ENCODE measurements around the gene USP3. TPM values are rescaled to one million over a fixed set of nuclear protein-coding genes. Genes with fewer than 3 reads are reported as not detected.

USP3 gene
- total and polyA plus RNA-seq, 11 donors: 7.1 to 30.8 (median 18.4) TPM

GRCh38 chr15:63599401-63600000, 95.1 kb downstream of the USP3 start:
- TF ChIP-seq CTCF (IDR thresholded peaks at IDR 0.05): peak; percentile 43 to 78 (median 60)
- TF ChIP-seq POLR2A (IDR thresholded peaks at IDR 0.05): no peak
- intact Hi-C loops (cut with DNase I): loop anchor here in 9 of 10 donors (1.0 to 10.0 kb wide), 6 partner anchors 97 to 315 kb away; partner anchors contain the start of gene USP3 (in 8 of the 9)
- peak; percentile 63 to 80 (median 72) for DNase-seq
- no peaks in the 10 kb centered on the region for H3K27me3 ChIP-seq
- ATAC-seq: peak; percentile 24 to 53 (median 38)
- peaks cover 0 to 7% (median 0%) of the 10 kb centered on the region in 9 donors for H3K36me3 ChIP-seq
- 30 to 36% (median 34%) methylated on average over 17 to 19 of the region's 19 CpGs for whole genome bisulfite sequencing, 4 donors
- H3K4me1 ChIP-seq: peaks cover 0 to 86% (median 51%) of the 10 kb centered on the region in 12 donors
- peak overlapping the region; percentile 14 to 95 (median 88) for H3K27ac ChIP-seq
- no peaks in the 10 kb centered on the region for H3K9me3 ChIP-seq
- peak overlapping the region in 11 of 12 donors; percentile 3 to 83 (median 65) for H3K4me3 ChIP-seq

- intact Hi-C loops (cut with DNase I): loop anchor here in 4 of 10 donors (2.0 to 10.0 kb wide), 4 partner anchors 98 to 315 kb away; partner anchors contain the start of gene USP3 (in 1 of the 4)
- Histone ChIP-seq H3K27me3 (no peaks in the 10 kb centered on the region), H3K36me3 (peaks cover 0 to 6% (median 0%) of the 10 kb centered on the region in 9 donors), H3K9me3 (no peaks in the 10 kb centered on the region), H3K27ac (peak overlapping the region; percentile 14 to 95 (median 88)), H3K4me3 (peak overlapping the region; percentile 3 to 83 (median 65)), H3K4me1 (peaks cover 0 to 80% (median 46%) of the 10 kb centered on the region in 12 donors)
- ATAC-seq (peak in 3 of 4 donors; percentile 2 to 8 (median 8)), DNase-seq (peak in 2 of 5 donors; percentile 47 to 49)
- 10 to 23% (median 14%) methylated on average over 10 to 26 of the region's 26 CpGs for WGBS, 4 donors
- TF ChIP-seq CTCF (IDR thresholded peaks at IDR 0.05): no peak
- no peak for TF ChIP-seq POLR2A (IDR thresholded peaks at IDR 0.05)
Observed at GRCh38 chr15:63600001-63600615, 95.7 kb downstream of the USP3 start.

GRCh38 chr15:63600616-63601025, 96.2 kb downstream of the USP3 start:
- H3K27me3 ChIP-seq: no peaks in the 10 kb centered on the region
- WGBS, 4 donors: 0 to 1% (median 0%) methylated on average over 2 to 60 of the region's 60 CpGs
- peaks cover 0 to 6% (median 0%) of the 10 kb centered on the region in 9 donors for H3K36me3 ChIP-seq
- TF ChIP-seq CTCF (IDR thresholded peaks at IDR 0.05) (peak in 4 of 12 donors; percentile 20 to 41 (median 34)), POLR2A (IDR thresholded peaks at IDR 0.05) (peak in 1 of 2 donors; percentile 76)
- H3K9me3 ChIP-seq: no peaks in the 10 kb centered on the region
- H3K4me3 ChIP-seq: peak overlapping the region; percentile 30 to 83 (median 65)
- intact Hi-C loops (cut with DNase I): loop anchor here in 4 of 10 donors (2.0 to 10.0 kb wide), 4 partner anchors 98 to 316 kb away; partner anchors contain the start of gene USP3 (in 1 of the 4)
- DNase-seq (peak; percentile 86 to 95 (median 91)), ATAC-seq (peak; percentile 18 to 83 (median 64))
- H3K4me1 ChIP-seq: peaks cover 0 to 75% (median 46%) of the 10 kb centered on the region in 12 donors
- H3K27ac ChIP-seq: peak overlapping the region; percentile 14 to 95 (median 88)

Data from heart left ventricle (tissue), 16 donors.